GM12865 (cell line): ENCODE measurements around the gene CD1C.
"Not testable (repeated sequence)": the region's sequence is repeated elsewhere in the genome, so short reads cannot be mapped to it uniquely, and the experiment has no call there.

Source experiments
- DNase-seq: peaks from one replicate; pipeline ENCODE4 v3.0.0; 2010; ENCODE audit warnings: low read depth
- H3K4me3 ChIP-seq: 2 replicates; pipeline ENCODE4 v1.5.1; 2011; ENCODE audit warnings: mild to moderate bottlenecking, low read depth, low read length, control low read depth
- CTCF ChIP-seq: IDR thresholded peaks from 2 replicates; pipeline ENCODE4 v1.5.1; 2011; ENCODE audit warnings: low read length, control low read depth, low read depth, inconsistent platforms; ENCODE audit not compliant: insufficient read depth; ENCODE audit errors: missing control alignments

The CD1C gene

DNA sequence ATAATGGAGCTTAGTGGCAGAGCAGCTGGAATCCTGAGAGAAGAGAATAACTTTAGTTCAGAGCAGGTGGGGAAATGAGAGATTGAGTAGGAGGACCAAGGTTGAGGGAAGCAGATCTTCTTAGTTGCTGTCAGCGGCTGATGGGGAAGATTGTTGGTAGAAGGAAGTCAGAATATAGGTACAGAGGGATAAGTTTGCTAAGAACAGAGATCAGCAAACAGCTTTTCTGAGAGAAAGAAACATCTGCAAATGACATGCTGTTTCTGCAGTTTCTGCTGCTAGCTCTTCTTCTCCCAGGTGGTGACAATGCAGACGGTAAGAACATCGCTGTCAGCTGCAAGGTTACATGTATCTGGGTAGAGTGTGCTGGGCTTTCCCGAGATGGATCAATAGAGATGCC lies at the start of gene CD1C:
Gene CD1C (plus strand): TSS at position 113 of the 400 bp plus-strand sequence. CDS start 142 bp downstream, at position 255.
- TF ChIP-seq CTCF = no peak
- no peak within 1 kb of the TSS for H3K4me3 ChIP-seq
- DNase-seq = peak; percentile 3

DNA sequence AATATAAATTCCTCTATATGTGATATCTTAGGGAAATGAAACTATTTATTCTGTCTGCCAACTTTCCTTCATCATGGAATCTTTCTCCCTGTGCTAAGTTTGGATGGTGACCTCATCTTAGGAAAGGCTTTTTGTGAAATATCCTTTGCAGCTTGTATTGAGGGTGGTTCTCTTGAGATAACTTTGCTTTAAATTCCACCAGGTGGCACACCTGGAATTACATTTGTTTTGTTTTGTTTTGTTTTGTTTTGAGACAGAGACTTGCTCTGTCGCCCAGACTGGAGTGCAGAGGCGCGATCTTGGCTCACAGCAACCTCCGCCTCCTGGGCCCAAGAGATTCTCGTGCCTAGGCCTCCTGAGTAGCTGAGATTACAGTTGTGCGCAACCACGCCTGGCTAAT lies 43.1 kb upstream of the CD1C start:
- peak; percentile 4 for TF ChIP-seq CTCF
- peak; percentile 5 for DNase-seq
- H3K4me3 ChIP-seq = no peak overlapping the region

DNA sequence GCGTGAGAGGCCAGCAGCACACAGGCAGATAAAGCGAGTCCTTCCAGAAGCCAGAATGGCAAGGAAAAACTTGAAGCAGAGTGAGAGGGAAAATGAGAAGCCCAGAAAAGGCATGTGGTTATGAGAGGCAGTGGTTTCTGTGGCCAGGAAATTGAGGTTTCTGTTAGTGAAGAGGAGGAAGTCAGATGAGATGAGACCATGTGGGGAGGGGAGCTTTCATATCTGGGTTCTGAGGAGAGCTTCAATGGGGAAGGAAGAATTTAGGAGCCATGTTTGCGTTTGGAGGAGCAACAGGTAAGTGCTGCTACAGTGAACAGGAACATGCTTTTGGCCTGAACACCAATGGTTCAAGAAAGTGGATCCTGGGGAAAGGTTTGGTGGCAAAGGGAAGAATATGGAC lies 41.6 kb upstream of the CD1C start:
- no peak for TF ChIP-seq CTCF
- peak; percentile 47 for DNase-seq
- no peak overlapping the region for H3K4me3 ChIP-seq

GRCh38 chr1:158248771-158249170 lies 41.0 kb upstream of the CD1C start:
- DNase-seq = no peak
- no peak overlapping the region for H3K4me3 ChIP-seq
- TF ChIP-seq CTCF = no peak

DNA sequence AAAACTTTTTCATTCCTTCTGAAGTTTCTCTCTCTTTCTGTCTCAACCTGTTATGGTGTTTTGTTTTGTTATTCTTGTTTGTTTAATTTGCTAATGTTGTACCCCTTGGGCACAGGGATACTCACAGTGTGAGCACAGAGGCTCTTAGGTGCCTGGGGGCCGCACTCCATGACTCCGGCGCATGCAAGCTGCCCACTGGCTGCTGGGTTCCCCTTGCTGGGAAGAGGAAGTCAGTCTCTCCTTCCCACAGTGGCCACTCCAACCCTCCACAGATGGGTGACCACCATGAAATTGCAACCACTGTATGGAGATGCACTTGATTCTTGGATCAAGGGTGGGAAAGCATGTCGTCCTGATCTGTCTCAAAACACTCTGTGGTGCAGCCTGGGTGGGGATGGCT lies 40.1 kb upstream of the CD1C start:
- H3K4me3 ChIP-seq = no peak overlapping the region
- TF ChIP-seq CTCF = no peak
- DNase-seq = no peak

GRCh38 chr1:158251163-158251562 lies 38.6 kb upstream of the CD1C start:
- TF ChIP-seq CTCF = no peak
- DNase-seq = no peak
- H3K4me3 ChIP-seq = no peak overlapping the region

DNA sequence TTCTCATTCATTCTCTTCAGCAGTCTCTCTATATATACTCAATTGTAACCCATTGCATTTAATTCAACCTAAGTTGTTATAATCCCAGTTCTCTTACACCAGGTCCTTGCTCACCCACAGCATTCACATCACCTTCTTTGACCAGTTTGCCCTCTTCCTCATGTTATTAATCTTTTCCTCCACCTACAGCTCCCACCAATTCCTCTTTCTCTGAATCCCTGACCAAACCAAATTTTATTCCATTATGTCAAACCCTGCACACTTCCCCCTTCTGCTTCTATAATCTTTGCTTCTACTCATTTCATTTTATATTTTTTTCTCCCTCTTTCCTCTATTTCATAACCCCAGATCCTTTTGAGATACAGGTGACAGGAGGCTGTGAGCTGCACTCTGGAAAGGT lies 34.1 kb upstream of the CD1C start:
- no peak for DNase-seq
- no peak overlapping the region for H3K4me3 ChIP-seq
- TF ChIP-seq CTCF = no peak

DNA sequence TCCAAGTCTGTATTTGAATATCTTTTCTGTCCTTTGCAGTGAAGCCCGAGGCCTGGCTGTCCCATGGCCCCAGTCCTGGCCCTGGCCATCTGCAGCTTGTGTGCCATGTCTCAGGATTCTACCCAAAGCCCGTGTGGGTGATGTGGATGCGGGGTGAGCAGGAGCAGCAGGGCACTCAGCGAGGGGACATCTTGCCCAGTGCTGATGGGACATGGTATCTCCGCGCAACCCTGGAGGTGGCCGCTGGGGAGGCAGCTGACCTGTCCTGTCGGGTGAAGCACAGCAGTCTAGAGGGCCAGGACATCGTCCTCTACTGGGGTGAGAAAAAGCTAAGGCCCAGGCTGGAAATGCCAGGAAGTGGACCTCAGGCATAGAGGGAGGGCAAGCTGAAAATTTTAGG lies 33.0 kb upstream of the CD1C start:
- H3K4me3 ChIP-seq = not testable (repeated sequence)

More for the DNA sequence above, 33.0 kb upstream of the CD1C start:
- not testable (repeated sequence) for DNase-seq
